Measurements from ENCODE around the gene ARPC1A.

GRCh38 chr7:99398891-99399445 is 73.3 kb downstream of the ARPC1A start:
- no peak for TF ChIP-seq CTCF (IDR thresholded peaks at IDR 0.05; ENCODE audit: poor library complexity, severe bottlenecking)
- no peak for TF ChIP-seq POLR2AphosphoS5 (IDR thresholded peaks at IDR 0.05)
- no peak for TF ChIP-seq SMC3 (conservative IDR thresholded peaks at IDR 0.05; ENCODE audit: poor library complexity)

Data from neural cell (in vitro differentiated cells).